Neural cell (in vitro differentiated cells): ENCODE data around the gene DIP2C. TPM values are rescaled to one million over a fixed set of nuclear protein-coding genes. Genes with fewer than 3 reads are reported as not detected.

Experiments used
- H2AFZ ChIP-seq: fragments of 200-600, 300-800 bp; sonication (generic), shearing (Covaris generic); 2 replicates; pipeline ENCODE4 v1.6.0; 2014; ENCODE audit warnings: low read depth, mild to moderate bottlenecking, antibody characterized with exemption, low read length, moderate library complexity
- H3F3A ChIP-seq: fragments of 200-600 bp; shearing (Covaris generic); 2 replicates; pipeline ENCODE4 v1.6.1; 2016; ENCODE audit warnings: mild to moderate bottlenecking, moderate library complexity, mixed read lengths, antibody characterized with exemption, low read length; ENCODE audit not compliant: insufficient read depth, poor library complexity, severe bottlenecking
- H3K27ac ChIP-seq: fragments of 200-600, 300-800 bp; sonication (generic), shearing (Covaris generic); 2 replicates; pipeline ENCODE4 v1.5.1; 2014; ENCODE audit warnings: mild to moderate bottlenecking, low read length, moderate library complexity
- H3K27me3 ChIP-seq: fragments of 300-800, 200-600 bp; sonication (generic), shearing (Covaris generic); 2 replicates; pipeline ENCODE4 v1.6.0; 2014; ENCODE audit warnings: mild to moderate bottlenecking, low read depth, low read length, moderate library complexity; ENCODE audit not compliant: insufficient read depth
- H3K36me3 ChIP-seq: fragments of 300-800, 200-600 bp; sonication (generic), shearing (Covaris generic); 2 replicates; pipeline ENCODE4 v1.5.1; 2014; ENCODE audit warnings: mild to moderate bottlenecking, antibody characterized with exemption, low read length, moderate library complexity; ENCODE audit not compliant: insufficient read depth
- H3K4me2 ChIP-seq: fragments of 300-800, 200-600 bp; sonication (generic), shearing (Covaris generic); 2 replicates; pipeline ENCODE4 v1.6.0; 2014; ENCODE audit warnings: mild to moderate bottlenecking, low read length
- H3K4me3 ChIP-seq: fragments of 300-800, 200-600 bp; sonication (generic), shearing (Covaris generic); 2 replicates; pipeline ENCODE4 v1.5.1; 2014; ENCODE audit warnings: mild to moderate bottlenecking, low read length, moderate library complexity
- H3K79me2 ChIP-seq: fragments of 200-600 bp; shearing (Covaris generic); replicated peaks from 2 replicates; pipeline ENCODE4 v1.6.0; 2014; ENCODE audit warnings: mild to moderate bottlenecking, low read length, moderate library complexity; ENCODE audit not compliant: insufficient read depth
- H3K9ac ChIP-seq: fragments of 300-800, 200-600 bp; sonication (generic), shearing (Covaris generic); 2 replicates; pipeline ENCODE4 v1.6.1; 2016; ENCODE audit warnings: mild to moderate bottlenecking, low read length, mixed read lengths
- H3K9me2 ChIP-seq: fragments of 200-600 bp; shearing (Covaris generic); 2 replicates; pipeline ENCODE4 v1.6.1; 2016; ENCODE audit warnings: mild to moderate bottlenecking, low read length, mixed read lengths; ENCODE audit not compliant: insufficient read depth
- H3K9me3 ChIP-seq: fragments of 200-600, 300-800 bp; sonication (generic), shearing (Covaris generic); 2 replicates; pipeline ENCODE4 v1.6.1; 2016; ENCODE audit warnings: mild to moderate bottlenecking, mixed run types, low read length, moderate library complexity, mixed read lengths
- H4K20me1 ChIP-seq: fragments of 200-600 bp; shearing (Covaris generic); 2 replicates; pipeline ENCODE4 v1.6.1; 2016; ENCODE audit warnings: mild to moderate bottlenecking, mixed run types; ENCODE audit not compliant: insufficient read depth
- EP300 ChIP-seq: fragments of 450-650 bp; conservative IDR thresholded peaks from 2 replicates; pipeline ENCODE4 v1.6.1; 2014; ENCODE audit warnings: antibody characterized with exemption, mild to moderate bottlenecking, moderate library complexity; ENCODE audit not compliant: poor library complexity, severe bottlenecking
- EZH2 ChIP-seq: fragments of 200-600, 300-800 bp; shearing (Covaris generic), sonication (generic); IDR thresholded peaks from 2 replicates; pipeline ENCODE4 v1.6.1; 2014; ENCODE audit warnings: antibody characterized with exemption, low read length, borderline replicate concordance, mild to moderate bottlenecking; ENCODE audit not compliant: insufficient read depth, poor library complexity, severe bottlenecking
- MXI1 ChIP-seq: fragments of 450-650 bp; conservative IDR thresholded peaks from 2 replicates; pipeline ENCODE4 v1.6.1; 2014; ENCODE audit warnings: antibody characterized with exemption, mild to moderate bottlenecking; ENCODE audit not compliant: poor library complexity, severe bottlenecking
- POLR2AphosphoS5 ChIP-seq: IDR thresholded peaks from 2 replicates; pipeline ENCODE4 v1.6.1; 2012
- RAD21 ChIP-seq: fragments of 450-650 bp; conservative IDR thresholded peaks from 2 replicates; pipeline ENCODE4 v1.6.1; 2014; ENCODE audit warnings: antibody characterized with exemption, mild to moderate bottlenecking, moderate library complexity
- SMC3 ChIP-seq: fragments of 450-650 bp; conservative IDR thresholded peaks from 2 replicates; pipeline ENCODE4 v1.6.1; 2014; ENCODE audit warnings: antibody characterized with exemption, mild to moderate bottlenecking, moderate library complexity; ENCODE audit not compliant: poor library complexity
- TAF1 ChIP-seq: IDR thresholded peaks from 2 replicates; pipeline ENCODE4 v1.6.1; 2012; ENCODE audit warnings: low read depth
- polyA plus RNA-seq: library from polyadenylated mRNA; depleted of rRNA; stranded (reverse); fragments of >200 nt; gene quantifications from 2 replicates; pipeline ENCODE4 v1.2.3, GENCODE V29; 2014
- TF ChIP-seq, protein P1 (sequence below): fragments of 450-650 bp; IDR thresholded peaks from 2 replicates; pipeline ENCODE4 v1.5.1; 2014; ENCODE audit warnings: antibody characterized with exemption, mild to moderate bottlenecking, moderate library complexity; ENCODE audit not compliant: poor library complexity, severe bottlenecking
- TF ChIP-seq, protein P2 (sequence below): IDR thresholded peaks from 2 replicates; pipeline ENCODE4 v1.6.1; 2012; ENCODE audit warnings: borderline replicate concordance

The DIP2C gene
- polyA plus RNA-seq, 1 donor from 2014 or later = 24.1 TPM

DNA sequence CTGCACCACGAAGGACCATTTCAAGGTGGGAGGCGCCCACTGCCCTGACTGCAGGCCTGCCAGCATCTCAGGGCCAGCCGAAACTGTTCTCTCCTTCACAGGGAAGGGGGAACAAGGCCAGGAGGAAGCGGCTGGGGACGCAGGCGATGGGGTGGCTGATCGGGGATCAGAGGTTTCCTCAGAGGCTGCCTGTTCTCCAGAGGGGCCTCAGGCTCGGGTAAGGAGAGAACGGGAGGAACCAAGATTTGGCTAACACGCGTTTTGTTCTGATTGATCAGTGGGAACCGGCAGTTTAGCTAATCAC lies 87.9 kb downstream of the DIP2C start:
- no peak for TF ChIP-seq EP300

DNA sequence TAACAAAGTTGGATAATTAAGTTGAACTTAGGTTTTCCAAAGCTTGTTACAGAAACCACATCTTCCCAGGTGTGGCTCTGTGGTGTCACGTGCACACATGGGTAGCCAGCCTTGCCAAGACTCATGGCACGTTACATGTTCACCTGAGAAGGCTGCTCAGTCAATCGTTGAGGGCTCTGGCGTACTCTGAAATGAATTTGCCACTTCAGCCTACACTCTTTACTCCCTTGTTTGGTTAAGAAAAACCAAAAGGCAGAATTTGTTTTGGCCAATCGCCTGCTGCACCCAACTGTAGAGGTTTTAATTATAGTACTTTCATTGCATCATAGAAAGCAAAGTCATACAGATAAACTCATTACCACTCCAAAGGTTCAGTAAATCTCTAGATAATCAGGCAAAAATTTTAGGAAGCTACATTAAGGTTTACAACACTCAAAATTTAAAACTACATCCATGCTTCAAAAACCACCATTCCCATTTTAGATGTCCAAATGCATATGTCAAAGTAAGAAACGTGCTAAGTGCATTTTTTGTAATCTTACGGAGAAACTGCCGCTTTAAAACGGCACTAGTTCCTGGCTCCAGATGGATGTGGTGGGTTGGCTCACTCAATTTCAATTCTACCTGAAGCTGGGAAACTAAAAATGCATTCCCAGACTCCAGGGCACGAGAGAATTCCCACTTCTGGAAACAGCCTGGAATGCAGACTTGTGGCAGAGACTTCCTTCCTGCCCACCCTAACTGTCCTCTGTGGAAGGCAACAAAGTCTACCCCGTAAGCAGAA lies 88.4 kb downstream of the DIP2C start:
- no peak overlapping the region for H3K9ac ChIP-seq

More for the DNA sequence above, 87.9 kb downstream of the DIP2C start:
- Histone ChIP-seq H3K4me3 (no peak overlapping the region), H3K27ac (no peak overlapping the region), H3K27me3 (no peaks in the 10 kb centered on the region), H3K79me2 (peaks cover 92% of the 10 kb centered on the region), H3K36me3 (no peaks in the 10 kb centered on the region), H2AFZ (no peak overlapping the region), H3K9ac (no peak overlapping the region), H3K9me3 (no peaks in the 10 kb centered on the region), H3K9me2 (no peaks in the 10 kb centered on the region), H3K4me2 (no peak overlapping the region), H4K20me1 (peaks cover 18% of the 10 kb centered on the region), H3F3A (no peaks in the 10 kb centered on the region)

More for the DNA sequence above, 88.4 kb downstream of the DIP2C start:
- Histone ChIP-seq H3K9me3 (no peaks in the 10 kb centered on the region), H3K27ac (no peak overlapping the region), H3K9me2 (no peaks in the 10 kb centered on the region), H3K36me3 (no peaks in the 10 kb centered on the region), H3K79me2 (peaks cover 95% of the 10 kb centered on the region), H3F3A (no peaks in the 10 kb centered on the region), H2AFZ (no peak overlapping the region), H4K20me1 (peaks cover 18% of the 10 kb centered on the region), H3K4me3 (no peak overlapping the region), H3K4me2 (no peak overlapping the region), H3K27me3 (no peaks in the 10 kb centered on the region)
- TF ChIP-seq TAF1 (no peak), EP300 (no peak), POLR2AphosphoS5 (no peak), RAD21 (no peak), SMC3 (no peak), MXI1 (no peak), EZH2 (no peak)
- TF ChIP-seq, protein P1, sequence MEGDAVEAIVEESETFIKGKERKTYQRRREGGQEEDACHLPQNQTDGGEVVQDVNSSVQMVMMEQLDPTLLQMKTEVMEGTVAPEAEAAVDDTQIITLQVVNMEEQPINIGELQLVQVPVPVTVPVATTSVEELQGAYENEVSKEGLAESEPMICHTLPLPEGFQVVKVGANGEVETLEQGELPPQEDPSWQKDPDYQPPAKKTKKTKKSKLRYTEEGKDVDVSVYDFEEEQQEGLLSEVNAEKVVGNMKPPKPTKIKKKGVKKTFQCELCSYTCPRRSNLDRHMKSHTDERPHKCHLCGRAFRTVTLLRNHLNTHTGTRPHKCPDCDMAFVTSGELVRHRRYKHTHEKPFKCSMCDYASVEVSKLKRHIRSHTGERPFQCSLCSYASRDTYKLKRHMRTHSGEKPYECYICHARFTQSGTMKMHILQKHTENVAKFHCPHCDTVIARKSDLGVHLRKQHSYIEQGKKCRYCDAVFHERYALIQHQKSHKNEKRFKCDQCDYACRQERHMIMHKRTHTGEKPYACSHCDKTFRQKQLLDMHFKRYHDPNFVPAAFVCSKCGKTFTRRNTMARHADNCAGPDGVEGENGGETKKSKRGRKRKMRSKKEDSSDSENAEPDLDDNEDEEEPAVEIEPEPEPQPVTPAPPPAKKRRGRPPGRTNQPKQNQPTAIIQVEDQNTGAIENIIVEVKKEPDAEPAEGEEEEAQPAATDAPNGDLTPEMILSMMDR = no peak
- TF ChIP-seq, protein P2, sequence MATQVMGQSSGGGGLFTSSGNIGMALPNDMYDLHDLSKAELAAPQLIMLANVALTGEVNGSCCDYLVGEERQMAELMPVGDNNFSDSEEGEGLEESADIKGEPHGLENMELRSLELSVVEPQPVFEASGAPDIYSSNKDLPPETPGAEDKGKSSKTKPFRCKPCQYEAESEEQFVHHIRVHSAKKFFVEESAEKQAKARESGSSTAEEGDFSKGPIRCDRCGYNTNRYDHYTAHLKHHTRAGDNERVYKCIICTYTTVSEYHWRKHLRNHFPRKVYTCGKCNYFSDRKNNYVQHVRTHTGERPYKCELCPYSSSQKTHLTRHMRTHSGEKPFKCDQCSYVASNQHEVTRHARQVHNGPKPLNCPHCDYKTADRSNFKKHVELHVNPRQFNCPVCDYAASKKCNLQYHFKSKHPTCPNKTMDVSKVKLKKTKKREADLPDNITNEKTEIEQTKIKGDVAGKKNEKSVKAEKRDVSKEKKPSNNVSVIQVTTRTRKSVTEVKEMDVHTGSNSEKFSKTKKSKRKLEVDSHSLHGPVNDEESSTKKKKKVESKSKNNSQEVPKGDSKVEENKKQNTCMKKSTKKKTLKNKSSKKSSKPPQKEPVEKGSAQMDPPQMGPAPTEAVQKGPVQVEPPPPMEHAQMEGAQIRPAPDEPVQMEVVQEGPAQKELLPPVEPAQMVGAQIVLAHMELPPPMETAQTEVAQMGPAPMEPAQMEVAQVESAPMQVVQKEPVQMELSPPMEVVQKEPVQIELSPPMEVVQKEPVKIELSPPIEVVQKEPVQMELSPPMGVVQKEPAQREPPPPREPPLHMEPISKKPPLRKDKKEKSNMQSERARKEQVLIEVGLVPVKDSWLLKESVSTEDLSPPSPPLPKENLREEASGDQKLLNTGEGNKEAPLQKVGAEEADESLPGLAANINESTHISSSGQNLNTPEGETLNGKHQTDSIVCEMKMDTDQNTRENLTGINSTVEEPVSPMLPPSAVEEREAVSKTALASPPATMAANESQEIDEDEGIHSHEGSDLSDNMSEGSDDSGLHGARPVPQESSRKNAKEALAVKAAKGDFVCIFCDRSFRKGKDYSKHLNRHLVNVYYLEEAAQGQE = no peak
